ENCODE results near the gene KIF23. TPM values are rescaled to one million over a fixed set of nuclear protein-coding genes. Genes with fewer than 3 reads are reported as not detected.

Gene KIF23
- total and polyA plus RNA-seq, 2 donors, result 0.79 to 32.5 TPM

DNA sequence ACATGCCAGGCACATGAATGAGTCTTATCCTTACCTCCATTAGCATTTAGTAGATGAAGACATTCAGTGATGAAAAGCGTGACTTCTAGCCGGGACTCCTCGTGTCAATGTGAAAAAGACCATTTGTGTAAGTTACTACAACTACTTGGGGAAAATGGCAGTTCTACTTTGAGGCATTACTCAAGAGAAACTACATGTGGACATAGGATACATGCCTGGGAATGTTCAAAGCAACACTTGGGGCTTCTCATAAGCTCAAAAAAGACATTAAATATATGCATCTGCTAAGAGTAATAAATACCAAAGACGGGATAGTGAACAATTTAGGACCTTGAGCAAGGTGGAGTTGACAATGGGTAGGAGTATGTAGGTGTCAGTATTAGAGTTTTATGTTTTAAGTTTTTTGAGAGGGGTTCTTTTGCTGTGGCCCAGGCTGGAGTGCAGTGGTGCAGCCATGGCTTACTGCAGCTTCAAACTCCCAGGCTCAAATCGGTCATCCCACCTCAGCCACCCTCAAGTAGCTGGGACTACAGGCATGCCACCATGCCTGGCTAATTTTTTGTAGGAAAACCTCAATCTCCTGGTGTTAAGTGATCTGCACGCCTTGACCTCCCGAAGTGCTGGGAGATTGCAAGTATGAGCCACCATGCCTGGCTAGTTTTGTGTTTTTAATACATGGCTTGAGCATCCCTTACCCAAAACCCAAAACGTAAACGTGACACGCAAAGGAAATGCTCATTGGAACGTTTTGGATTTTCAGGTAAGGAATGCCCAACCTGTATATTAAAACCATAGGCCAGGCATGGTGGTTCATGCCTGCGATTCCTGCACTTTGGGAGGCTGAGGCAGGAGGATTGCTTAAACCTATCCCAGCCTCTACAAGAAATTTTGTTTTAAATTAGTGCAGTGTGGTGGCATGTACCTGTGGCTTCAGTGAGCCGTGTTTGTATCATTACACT is 42.3 kb downstream of the KIF23 start:
- Histone ChIP-seq H3K4me1 (ENCODE audit: insufficient read depth) (peaks cover 4% of the 10 kb centered on the region), H3K4me3 (ENCODE audit: low read depth, low read length) (no peak overlapping the region), H3K27ac (ENCODE audit: low read depth) (no peak overlapping the region), H3K36me3 (ENCODE audit: insufficient read depth) (peaks cover 3% of the 10 kb centered on the region)
- DNase-seq (ENCODE audit: extremely low spot score), result no peak
- WGBS, result 85% methylated on average over 13 of the region's 13 CpGs

DNA sequence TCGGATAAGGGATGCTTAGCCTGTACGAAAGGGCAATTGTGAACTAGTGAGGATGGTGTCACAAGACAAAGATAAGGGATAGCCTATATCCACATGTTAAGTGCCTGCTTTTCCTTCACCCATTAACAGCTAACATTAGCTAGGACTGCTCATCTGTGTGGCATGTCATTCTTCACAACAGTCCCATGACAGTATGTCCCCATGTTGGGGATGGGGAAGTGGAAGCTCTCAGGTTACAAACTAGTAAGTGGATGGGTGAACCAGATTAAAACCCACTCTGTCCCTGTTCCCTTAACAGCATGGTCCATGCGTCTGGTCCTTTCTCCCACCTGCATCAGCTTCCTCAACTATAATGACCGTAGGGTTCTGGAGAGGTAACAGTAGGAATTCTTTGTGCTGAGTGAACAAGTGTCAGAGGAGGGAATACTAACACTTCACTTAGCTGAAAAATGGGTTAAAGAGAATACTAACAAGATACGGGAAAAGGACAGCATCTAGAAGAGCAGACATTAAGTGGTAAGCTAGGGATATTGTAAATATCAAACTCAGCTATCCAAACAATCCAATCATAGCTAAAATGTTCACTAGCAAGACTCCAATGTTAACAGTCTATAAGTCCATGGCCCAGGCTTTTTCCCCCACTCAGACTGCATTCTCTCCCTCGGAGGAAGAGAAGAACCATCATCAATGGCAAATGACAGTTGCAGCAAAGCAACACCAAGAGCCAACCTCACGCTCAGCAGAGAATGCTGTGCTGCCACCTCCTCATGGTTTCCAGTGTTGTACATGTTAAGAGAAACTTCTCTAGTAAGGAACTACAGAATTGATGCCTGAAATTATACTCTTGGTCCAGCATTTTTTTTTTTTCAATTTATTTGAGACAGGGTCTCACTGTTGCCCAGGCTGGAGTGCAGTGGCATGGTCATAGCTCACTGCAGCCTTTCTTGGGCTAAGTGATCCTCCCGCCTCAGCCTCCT is 43.4 kb downstream of the KIF23 start:
- Histone ChIP-seq H3K27ac (ENCODE audit: low read depth) (no peak overlapping the region), H3K4me1 (ENCODE audit: insufficient read depth) (peaks cover 4% of the 10 kb centered on the region), H3K36me3 (ENCODE audit: insufficient read depth) (peaks cover 3% of the 10 kb centered on the region), H3K4me3 (ENCODE audit: low read depth, low read length) (no peak overlapping the region)
- WGBS, result 76% methylated on average over 8 of the region's 8 CpGs
- no peak for DNase-seq (ENCODE audit: extremely low spot score)

DNA sequence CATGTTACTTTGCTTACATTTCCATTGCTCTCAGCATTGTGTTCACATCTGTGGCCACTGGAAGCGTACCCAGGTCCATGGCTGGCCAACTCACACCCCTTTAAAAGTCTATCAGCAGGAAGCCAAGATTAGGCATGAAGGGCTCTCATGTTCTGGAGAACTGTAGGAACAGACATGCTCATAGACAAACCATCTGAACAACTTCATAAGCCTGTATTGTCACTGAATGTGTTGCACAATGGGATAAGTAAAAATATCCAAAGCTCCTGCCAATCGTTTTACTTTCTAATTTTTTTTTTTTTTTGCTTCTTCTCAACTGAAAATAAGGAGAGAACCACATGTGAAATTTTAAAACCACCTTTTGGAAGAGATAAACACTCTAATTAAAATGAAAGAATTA is 44.9 kb downstream of the KIF23 start:
- peaks cover 3% of the 10 kb centered on the region for H3K36me3 ChIP-seq (ENCODE audit: insufficient read depth)
- H3K4me3 ChIP-seq (ENCODE audit: low read depth, low read length), result no peak overlapping the region
- 62% methylated on average over 2 of the region's 2 CpGs for WGBS
- H3K27ac ChIP-seq (ENCODE audit: low read depth), result no peak overlapping the region
- H3K4me1 ChIP-seq (ENCODE audit: insufficient read depth), result peaks cover 4% of the 10 kb centered on the region
- DNase-seq (ENCODE audit: extremely low spot score), result no peak

DNA sequence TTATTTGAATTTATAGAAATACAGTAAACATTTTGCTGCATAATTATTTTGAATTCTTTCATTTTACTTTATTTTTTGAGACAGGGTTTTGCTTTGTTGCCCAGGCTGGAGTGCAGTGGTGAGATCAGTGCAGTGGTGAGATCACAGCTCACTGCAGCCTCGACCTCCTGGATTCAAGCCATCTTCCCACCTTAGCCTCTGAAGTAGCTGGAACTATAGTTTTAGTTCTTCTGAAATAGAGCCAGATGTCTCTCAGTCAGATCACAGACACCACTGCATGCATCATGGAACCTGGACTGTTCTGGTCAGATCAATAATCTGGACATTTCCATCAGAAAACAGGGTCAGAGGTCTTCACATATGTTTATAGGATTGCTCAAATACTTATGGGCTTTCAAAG is 46.3 kb downstream of the KIF23 start:
- Histone ChIP-seq H3K36me3 (ENCODE audit: insufficient read depth) (peaks cover 2% of the 10 kb centered on the region), H3K4me1 (ENCODE audit: insufficient read depth) (peaks cover 2% of the 10 kb centered on the region), H3K27ac (ENCODE audit: low read depth) (no peak overlapping the region), H3K4me3 (ENCODE audit: low read depth, low read length) (no peak overlapping the region)
- 26% methylated on average over 1 of the region's 1 CpG for WGBS
- DNase-seq (ENCODE audit: extremely low spot score), result no peak

DNA sequence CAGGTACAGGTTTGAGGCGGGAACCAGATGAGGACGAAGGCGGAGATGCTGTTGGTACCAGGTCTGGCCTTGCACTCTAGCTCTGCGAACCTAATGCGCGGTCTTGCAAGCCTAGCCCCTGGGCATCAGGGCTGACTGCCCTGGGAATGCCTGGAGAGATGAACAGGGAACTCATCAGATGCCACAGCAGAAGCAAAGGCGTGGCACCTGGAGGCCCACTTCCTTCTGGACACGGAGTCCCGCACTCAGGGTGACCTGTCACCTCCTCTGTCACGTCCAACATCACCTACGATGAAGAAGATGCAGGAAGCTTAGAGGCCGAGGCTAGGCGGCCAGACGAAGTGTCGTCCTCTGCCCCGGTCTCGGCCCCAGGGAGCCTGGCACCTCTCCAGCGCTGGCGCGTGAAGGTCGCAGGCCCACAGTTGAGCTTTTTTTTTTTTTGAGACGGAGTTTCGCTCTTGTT is 47.9 kb downstream of the KIF23 start:
- H3K27ac ChIP-seq (ENCODE audit: low read depth), result peak overlapping the region; percentile 31
- DNase-seq (ENCODE audit: extremely low spot score), result no peak
- H3K4me1 ChIP-seq (ENCODE audit: insufficient read depth), result peaks cover 3% of the 10 kb centered on the region
- 82% methylated on average over 23 of the region's 23 CpGs for WGBS
- peak overlapping the region; percentile 24 for H3K4me3 ChIP-seq (ENCODE audit: low read depth, low read length)
- no peaks in the 10 kb centered on the region for H3K36me3 ChIP-seq (ENCODE audit: insufficient read depth)

DNA sequence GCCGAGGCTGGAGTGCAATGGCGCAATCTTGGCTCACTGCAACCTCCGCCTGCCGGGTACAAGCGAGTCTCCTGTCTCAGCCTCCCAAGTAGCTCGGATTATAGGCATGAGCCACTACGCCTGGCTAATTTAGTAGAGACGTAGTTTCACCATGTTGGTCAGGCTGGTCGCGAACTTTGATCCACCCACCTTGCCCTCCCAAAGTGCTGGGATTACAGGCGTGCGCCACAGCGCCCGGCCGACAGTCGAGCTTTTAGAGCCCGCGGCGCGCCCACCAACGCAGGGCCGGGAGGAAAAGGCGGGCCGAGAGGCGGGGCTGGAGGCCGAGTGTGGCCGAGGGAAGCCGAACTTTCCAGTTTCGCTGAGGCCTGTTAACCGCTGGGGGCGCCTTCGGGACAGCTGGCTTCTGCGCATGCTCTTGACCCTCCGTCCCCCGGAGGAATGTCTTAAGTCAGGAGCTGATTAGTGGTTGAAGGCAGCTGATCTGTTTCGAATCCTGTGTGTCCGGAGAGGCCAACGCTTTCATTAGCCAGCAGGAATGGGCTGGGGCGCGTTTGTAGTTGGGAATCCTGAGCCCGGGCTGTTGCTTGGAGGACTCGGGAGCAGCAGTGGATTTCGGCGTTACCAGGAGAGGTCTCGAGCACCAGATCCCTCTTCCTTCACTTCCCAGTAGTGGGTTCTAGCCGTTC is 48.5 kb downstream of the KIF23 start:
- Histone ChIP-seq H3K4me1 (ENCODE audit: insufficient read depth) (peaks cover 3% of the 10 kb centered on the region), H3K36me3 (ENCODE audit: insufficient read depth) (no peaks in the 10 kb centered on the region), H3K4me3 (ENCODE audit: low read depth, low read length) (peak overlapping the region; percentile 36), H3K27ac (ENCODE audit: low read depth) (peak overlapping the region; percentile 84)
- peak; percentile 97 for DNase-seq (ENCODE audit: extremely low spot score)
- 7% methylated on average over 46 of the region's 46 CpGs for WGBS

DNA sequence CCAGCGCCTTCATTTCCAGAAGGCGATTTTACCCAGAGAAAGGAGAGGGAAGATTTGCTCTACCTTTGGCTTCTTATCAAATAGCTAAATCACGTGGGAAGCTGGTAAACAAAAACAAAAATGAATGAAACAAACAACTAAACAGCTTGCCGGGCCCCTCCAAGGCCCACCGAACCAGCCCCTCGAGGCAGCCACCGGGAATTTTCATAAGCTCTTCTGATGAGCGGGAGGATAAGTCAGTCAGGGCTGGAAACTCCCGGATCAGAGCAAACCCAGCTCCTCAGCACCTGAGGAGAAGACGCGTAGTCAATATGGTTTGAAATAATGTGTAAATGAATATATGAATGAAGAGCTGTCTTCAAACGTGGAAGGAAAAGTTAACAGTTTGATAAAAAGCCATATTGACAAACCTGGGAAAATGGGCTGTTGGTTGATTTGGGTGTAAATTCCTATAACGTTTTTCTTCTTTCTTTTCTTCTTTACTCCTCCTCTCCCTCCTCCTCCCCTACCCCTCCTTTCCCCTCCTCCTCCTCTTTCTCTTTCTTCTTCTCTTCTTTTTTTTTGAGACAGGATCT is 49.1 kb downstream of the KIF23 start:
- H3K27ac ChIP-seq (ENCODE audit: low read depth), result peak overlapping the region; percentile 84
- H3K36me3 ChIP-seq (ENCODE audit: insufficient read depth), result no peaks in the 10 kb centered on the region
- DNase-seq (ENCODE audit: extremely low spot score), result no peak
- H3K4me1 ChIP-seq (ENCODE audit: insufficient read depth), result peaks cover 3% of the 10 kb centered on the region
- 9% methylated on average over 13 of the region's 13 CpGs for WGBS
- peak overlapping the region; percentile 36 for H3K4me3 ChIP-seq (ENCODE audit: low read depth, low read length)

DNA sequence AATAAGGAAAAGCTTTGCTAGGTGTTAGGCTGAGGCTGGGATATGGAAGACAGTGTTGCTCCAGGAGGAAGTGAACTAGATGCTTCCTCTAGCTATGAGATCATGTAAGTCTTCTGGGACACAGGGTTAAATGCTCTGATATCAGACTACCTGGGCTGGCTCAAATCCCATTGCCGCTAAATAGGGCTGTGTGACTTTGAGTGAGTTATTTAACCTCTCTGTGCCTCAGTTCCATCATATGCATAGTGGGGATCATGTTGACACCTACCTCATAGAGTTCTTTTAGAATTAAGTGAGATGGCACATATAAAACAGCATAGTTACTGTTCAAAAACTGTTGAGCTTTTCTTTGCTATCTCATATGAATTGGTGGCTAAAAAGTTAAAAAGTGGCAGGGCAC is 51.1 kb downstream of the KIF23 start:
- no peak overlapping the region for H3K4me3 ChIP-seq (ENCODE audit: low read depth, low read length)
- H3K36me3 ChIP-seq (ENCODE audit: insufficient read depth), result no peaks in the 10 kb centered on the region
- DNase-seq (ENCODE audit: extremely low spot score), result no peak
- peaks cover 3% of the 10 kb centered on the region for H3K4me1 ChIP-seq (ENCODE audit: insufficient read depth)
- no peak overlapping the region for H3K27ac ChIP-seq (ENCODE audit: low read depth)
- WGBS, result 97% methylated on average over 1 of the region's 1 CpG

DNA sequence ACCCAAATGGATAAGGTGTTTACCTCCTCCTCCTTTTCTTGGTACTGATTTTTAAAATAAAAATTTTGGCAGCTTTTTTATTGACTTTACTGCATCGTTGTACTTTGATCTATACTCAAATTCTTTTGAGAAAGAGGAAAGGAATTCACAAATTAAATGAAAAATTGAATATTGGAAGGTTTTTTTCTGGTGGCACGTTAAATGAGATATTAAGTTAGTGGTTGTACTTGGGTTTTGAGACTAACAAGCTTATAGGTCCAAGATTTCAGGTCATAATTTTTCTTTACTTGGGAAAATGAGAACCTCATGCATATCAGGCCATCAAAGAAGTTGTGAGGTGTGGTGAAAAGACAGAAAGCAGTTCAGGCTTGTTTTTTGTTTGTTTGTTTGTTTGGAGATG is 52.6 kb downstream of the KIF23 start:
- Histone ChIP-seq H3K36me3 (ENCODE audit: insufficient read depth) (no peaks in the 10 kb centered on the region), H3K4me1 (ENCODE audit: insufficient read depth) (peaks cover 1% of the 10 kb centered on the region), H3K27ac (ENCODE audit: low read depth) (no peak overlapping the region), H3K4me3 (ENCODE audit: low read depth, low read length) (no peak overlapping the region)
- WGBS, result 70% methylated on average over 2 of the region's 2 CpGs
- no peak for DNase-seq (ENCODE audit: extremely low spot score)

DNA sequence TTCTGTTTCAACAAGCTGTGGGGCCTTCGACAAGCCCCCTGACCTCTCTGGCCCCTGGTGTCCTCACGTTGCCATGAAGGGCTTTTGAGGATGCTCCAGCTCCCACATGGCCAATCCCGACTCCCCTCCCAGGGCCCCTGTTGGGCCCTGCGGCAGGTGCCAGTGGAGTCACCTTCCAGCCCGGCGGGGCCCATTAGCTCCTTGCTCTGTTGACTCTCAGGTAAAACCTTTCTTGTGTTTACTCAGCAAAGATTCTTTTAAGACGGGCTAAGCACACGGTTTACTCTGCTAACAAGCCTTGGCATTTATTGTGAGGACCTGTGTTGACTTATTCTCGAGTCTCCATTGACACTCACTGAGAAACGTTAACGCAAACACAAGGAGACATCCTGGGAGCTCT is 53.5 kb downstream of the KIF23 start:
- H3K27ac ChIP-seq (ENCODE audit: low read depth), result no peak overlapping the region
- peak; percentile 55 for DNase-seq (ENCODE audit: extremely low spot score)
- no peaks in the 10 kb centered on the region for H3K36me3 ChIP-seq (ENCODE audit: insufficient read depth)
- WGBS, result 68% methylated on average over 11 of the region's 11 CpGs
- peaks cover 1% of the 10 kb centered on the region for H3K4me1 ChIP-seq (ENCODE audit: insufficient read depth)
- no peak overlapping the region for H3K4me3 ChIP-seq (ENCODE audit: low read depth, low read length)

DNA sequence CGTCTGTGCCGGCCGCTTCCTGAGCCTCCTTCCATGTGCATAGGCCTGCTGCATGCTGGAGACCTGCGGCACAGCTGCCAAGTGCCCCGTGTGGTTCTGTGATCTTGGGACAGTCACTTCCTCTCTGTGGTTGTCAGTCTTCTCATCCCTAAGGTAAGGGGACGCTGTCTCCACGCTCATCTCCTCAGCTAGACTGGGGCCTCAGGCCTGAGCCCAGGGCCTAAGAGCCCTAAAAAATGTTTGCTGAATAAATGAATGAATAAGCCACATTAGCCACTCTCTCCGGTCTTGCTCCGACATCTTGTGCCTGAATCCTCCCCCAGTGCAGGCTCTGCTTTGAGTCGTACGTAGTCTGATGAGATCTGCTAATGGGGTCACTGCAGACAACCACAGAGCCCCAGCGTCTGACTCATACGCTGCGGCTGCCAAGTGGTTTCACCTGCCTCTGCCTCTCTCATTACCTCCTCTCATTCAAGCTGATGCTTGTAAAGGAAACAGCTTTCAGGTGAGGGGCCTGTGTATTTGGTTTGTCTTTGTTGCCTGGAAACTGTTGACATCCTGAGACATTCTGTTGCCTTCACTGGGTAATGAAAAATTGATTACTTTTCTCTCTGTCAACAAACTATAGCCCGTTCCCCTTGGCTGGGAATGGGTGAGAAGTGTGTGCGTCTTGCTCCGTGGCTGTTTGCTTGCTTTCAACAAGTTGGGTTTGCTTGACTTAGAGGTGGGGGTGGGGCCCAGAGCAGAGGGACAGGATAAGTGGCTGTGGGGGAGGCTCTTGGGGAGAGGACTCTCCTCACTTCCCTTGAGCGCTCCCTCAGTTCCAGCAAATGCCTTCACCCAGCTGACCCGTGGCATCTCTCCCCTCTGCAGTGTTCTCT is 54.3 kb downstream of the KIF23 start:
- Histone ChIP-seq H3K36me3 (ENCODE audit: insufficient read depth) (no peaks in the 10 kb centered on the region), H3K4me3 (ENCODE audit: low read depth, low read length) (no peak overlapping the region), H3K4me1 (ENCODE audit: insufficient read depth) (peaks cover 1% of the 10 kb centered on the region), H3K27ac (ENCODE audit: low read depth) (peak overlapping the region; percentile 52)
- 70% methylated on average over 19 of the region's 19 CpGs for WGBS
- DNase-seq (ENCODE audit: extremely low spot score), result peak; percentile 83
